Fibroblast of lung (primary cell): ENCODE results near the gene RACK1. TPM values are rescaled to one million over a fixed set of nuclear protein-coding genes. Genes with fewer than 3 reads are reported as not detected.

ENCODE experiments used
- DNase-seq, 2 donors: peaks; one replicate each; pipeline versions ENCODE4 v3.0.0 to v3.0.0-alpha.2; 2010; ENCODE audit warnings: low read depth in 2 of 2
- H2AFZ ChIP-seq: 2 replicates; pipeline ENCODE4 v1.5.1; 2012; ENCODE audit warnings: low read length, control low read depth, inconsistent platforms
- H3K27ac ChIP-seq: 2 replicates; pipeline ENCODE4 v1.5.1; 2011; ENCODE audit warnings: low read length, control low read depth; ENCODE audit not compliant: insufficient read depth
- H3K27me3 ChIP-seq: 2 replicates; pipeline ENCODE4 v1.5.1; 2011; ENCODE audit warnings: mild to moderate bottlenecking, low read length; ENCODE audit not compliant: control insufficient read depth, insufficient read depth
- H3K36me3 ChIP-seq: 2 replicates; pipeline ENCODE4 v1.5.1; 2011; ENCODE audit warnings: low read length; ENCODE audit not compliant: control insufficient read depth, insufficient read depth
- H3K4me1 ChIP-seq: 2 replicates; pipeline ENCODE4 v1.5.1; 2011; ENCODE audit warnings: low read length; ENCODE audit not compliant: control insufficient read depth, insufficient read depth; ENCODE audit errors: extremely low read depth
- H3K4me2 ChIP-seq: 2 replicates; pipeline ENCODE4 v1.5.1; 2011; ENCODE audit warnings: low read length, control low read depth; ENCODE audit not compliant: insufficient read depth; ENCODE audit errors: extremely low read depth
- H3K4me3 ChIP-seq, 4 experiments: fragments of 200-600 bp in 1 of 4; sonication (generic) in 1 of 4; replicated peaks in 1 of 4; 2 replicates each; pipeline ENCODE4 v1.5.1; 2011 to 2016; ENCODE audit warnings: low read length in 4 of 4, low read depth in 3 of 4, mild to moderate bottlenecking in 3 of 4, control low read depth in 2 of 4, inconsistent platforms in 1 of 4, mixed read lengths in 1 of 4; ENCODE audit not compliant: insufficient read depth in 1 of 4; ENCODE audit errors: control extremely low read depth in 1 of 4
- H3K79me2 ChIP-seq: 2 replicates; pipeline ENCODE4 v1.5.1; 2012; ENCODE audit warnings: mild to moderate bottlenecking, low read length, inconsistent platforms; ENCODE audit not compliant: control insufficient read depth, insufficient read depth
- H3K9ac ChIP-seq: 2 replicates; pipeline ENCODE4 v1.5.1; 2011; ENCODE audit warnings: mild to moderate bottlenecking, low read length, control low read depth; ENCODE audit not compliant: insufficient read depth
- H3K9me3 ChIP-seq: 2 replicates; pipeline ENCODE4 v1.5.1; 2012; ENCODE audit warnings: low read depth, low read length; ENCODE audit not compliant: control insufficient read depth, insufficient read depth
- H4K20me1 ChIP-seq: 2 replicates; pipeline ENCODE4 v1.5.1; 2011; ENCODE audit warnings: low read length; ENCODE audit not compliant: control insufficient read depth, insufficient read depth; ENCODE audit errors: extremely low read depth
- EZH2 ChIP-seq: IDR thresholded peaks from 2 replicates; pipeline ENCODE4 v1.5.1; 2012; ENCODE audit warnings: low read length, control low read depth, mild to moderate bottlenecking; ENCODE audit errors: missing control alignments
- polyA plus RNA-seq, 2 donors: library from polyadenylated mRNA; depleted of rRNA in 1 of 2; stranded (reverse) in 1 of 2; unstranded in 1 of 2; fragments of >200 nt; gene quantifications; 2 replicates each; pipeline ENCODE4 v1.2.1, GENCODE V29; 2011 to 2012; ENCODE audit warnings: missing spikeins in 1 of 2
- total RNA-seq: library from RNA; depleted of rRNA; stranded (reverse); fragments of >200 nt; gene quantifications from 2 replicates; pipeline ENCODE4 v1.2.1, GENCODE V29; 2014
- TF ChIP-seq, protein P1 (sequence below), 2 donors: IDR thresholded peaks in 1 of 2; conservative IDR thresholded peaks in 1 of 2; 1 replicate in 1 of 2; 2 replicates in 1 of 2; pipeline ENCODE4 v1.5.1; 2011 to 2012; ENCODE audit warnings: low read length in 2 of 2, control low read depth in 1 of 2, inconsistent platforms in 1 of 2, low read depth in 1 of 2, mild to moderate bottlenecking in 1 of 2

Gene RACK1
- total and polyA plus RNA-seq, 2 donors (not counting 1 experiment from before 2014, with no cell fraction given), result 3,014 to 4,649 TPM

DNA sequence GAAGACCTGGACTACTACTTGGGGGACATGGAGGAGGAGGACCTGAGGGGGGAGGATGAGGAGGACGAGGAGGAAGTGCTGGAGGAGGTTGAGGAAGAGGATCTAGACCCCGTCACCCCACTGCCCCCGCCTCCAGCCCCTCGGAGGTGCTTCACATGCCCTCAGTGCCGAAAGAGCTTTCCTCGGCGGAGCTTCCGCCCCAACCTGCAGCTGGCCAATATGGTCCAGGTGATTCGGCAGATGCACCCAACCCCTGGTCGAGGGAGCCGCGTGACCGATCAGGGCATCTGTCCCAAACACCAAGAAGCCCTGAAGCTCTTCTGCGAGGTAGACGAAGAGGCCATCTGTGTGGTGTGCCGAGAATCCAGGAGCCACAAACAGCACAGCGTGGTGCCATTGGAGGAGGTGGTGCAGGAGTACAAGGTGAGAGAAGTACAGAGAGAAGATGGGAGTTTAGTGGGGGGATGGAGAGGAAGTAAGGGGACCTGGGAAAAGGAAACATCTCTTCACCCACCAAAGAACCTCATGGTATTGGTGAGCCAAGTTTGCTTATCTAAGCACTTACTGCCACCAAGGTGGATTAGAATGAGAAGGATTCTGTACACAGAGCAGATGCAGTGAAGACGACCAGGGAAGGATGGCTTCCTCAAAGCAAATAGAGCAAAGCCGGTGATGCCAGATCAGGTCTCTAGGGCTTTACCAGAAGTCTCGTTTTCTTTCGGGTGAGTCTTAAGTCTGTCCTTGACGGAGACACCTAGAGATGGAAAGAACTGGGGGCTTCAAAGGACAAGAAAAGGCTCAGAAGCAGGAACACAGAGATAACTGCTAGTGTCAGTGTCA is 19.1 kb downstream of the RACK1 start:
- no peaks in the 10 kb centered on the region for H3K27me3 ChIP-seq
- H3K9ac ChIP-seq, result peak overlapping the region; percentile 80
- H3K4me3 ChIP-seq, result peak overlapping the region; percentile 75 to 88 (median 85)
- TF ChIP-seq EZH2, result no peak
- TF ChIP-seq, protein P1, sequence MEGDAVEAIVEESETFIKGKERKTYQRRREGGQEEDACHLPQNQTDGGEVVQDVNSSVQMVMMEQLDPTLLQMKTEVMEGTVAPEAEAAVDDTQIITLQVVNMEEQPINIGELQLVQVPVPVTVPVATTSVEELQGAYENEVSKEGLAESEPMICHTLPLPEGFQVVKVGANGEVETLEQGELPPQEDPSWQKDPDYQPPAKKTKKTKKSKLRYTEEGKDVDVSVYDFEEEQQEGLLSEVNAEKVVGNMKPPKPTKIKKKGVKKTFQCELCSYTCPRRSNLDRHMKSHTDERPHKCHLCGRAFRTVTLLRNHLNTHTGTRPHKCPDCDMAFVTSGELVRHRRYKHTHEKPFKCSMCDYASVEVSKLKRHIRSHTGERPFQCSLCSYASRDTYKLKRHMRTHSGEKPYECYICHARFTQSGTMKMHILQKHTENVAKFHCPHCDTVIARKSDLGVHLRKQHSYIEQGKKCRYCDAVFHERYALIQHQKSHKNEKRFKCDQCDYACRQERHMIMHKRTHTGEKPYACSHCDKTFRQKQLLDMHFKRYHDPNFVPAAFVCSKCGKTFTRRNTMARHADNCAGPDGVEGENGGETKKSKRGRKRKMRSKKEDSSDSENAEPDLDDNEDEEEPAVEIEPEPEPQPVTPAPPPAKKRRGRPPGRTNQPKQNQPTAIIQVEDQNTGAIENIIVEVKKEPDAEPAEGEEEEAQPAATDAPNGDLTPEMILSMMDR (conservative IDR thresholded peaks at IDR 0.05 in 1 of 2, IDR thresholded peaks at IDR 0.05 in 1 of 2; ENCODE audit: low read depth in 1 of 2, low read length in 2 of 2), result no peak
- no peaks in the 10 kb centered on the region for H4K20me1 ChIP-seq
- H3K27ac ChIP-seq, result peak overlapping the region; percentile 86
- H3K4me2 ChIP-seq, result peak overlapping the region; percentile 97
- peaks cover 20% of the 10 kb centered on the region for H3K79me2 ChIP-seq
- H3K36me3 ChIP-seq, result peaks cover 2% of the 10 kb centered on the region
- H3K9me3 ChIP-seq, result no peaks in the 10 kb centered on the region
- DNase-seq, result no peak
- H2AFZ ChIP-seq, result peak overlapping the region; percentile 48
- H3K4me1 ChIP-seq, result peaks cover 6% of the 10 kb centered on the region

DNA sequence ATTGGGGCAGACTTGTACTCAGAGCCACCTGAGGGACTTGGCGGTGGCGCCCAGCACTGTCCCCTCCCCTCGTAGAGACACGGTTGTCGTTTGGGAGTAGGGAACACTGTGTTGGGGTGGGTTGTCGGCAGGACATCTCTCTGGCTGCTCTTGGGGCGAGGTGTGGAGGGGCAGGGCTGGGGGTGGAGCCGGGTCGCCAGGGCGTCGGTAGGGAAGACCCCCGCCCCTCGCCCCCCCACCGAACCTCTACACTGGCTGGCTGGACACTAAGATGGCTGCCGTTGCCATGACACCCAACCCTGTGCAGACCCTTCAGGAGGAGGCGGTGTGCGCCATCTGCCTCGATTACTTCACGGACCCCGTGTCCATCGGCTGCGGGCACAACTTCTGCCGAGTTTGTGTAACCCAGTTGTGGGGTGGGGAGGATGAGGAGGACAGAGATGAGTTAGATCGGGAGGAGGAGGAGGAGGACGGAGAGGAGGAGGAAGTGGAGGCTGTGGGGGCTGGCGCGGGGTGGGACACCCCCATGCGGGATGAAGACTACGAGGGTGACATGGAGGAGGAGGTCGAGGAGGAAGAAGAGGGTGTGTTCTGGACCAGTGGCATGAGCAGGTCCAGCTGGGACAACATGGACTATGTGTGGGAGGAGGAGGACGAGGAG is 19.8 kb downstream of the RACK1 start:
- Histone ChIP-seq H3K79me2 (peaks cover 20% of the 10 kb centered on the region), H3K4me1 (peaks cover 6% of the 10 kb centered on the region)

More for the DNA sequence above, 19.8 kb downstream of the RACK1 start:
- Histone ChIP-seq H4K20me1 (no peaks in the 10 kb centered on the region), H3K4me3 (peak overlapping the region; percentile 75 to 88 (median 85)), H3K27me3 (no peaks in the 10 kb centered on the region), H2AFZ (peak overlapping the region; percentile 65), H3K27ac (peak overlapping the region; percentile 86), H3K9me3 (no peaks in the 10 kb centered on the region), H3K36me3 (no peaks in the 10 kb centered on the region), H3K4me2 (peak overlapping the region; percentile 97), H3K9ac (peak overlapping the region; percentile 80)
- peak; percentile 49 to 51 for DNase-seq
- TF ChIP-seq, protein P1 (conservative IDR thresholded peaks at IDR 0.05 in 1 of 2, IDR thresholded peaks at IDR 0.05 in 1 of 2; ENCODE audit: low read depth in 1 of 2, low read length in 2 of 2), result no peak
- TF ChIP-seq EZH2, result no peak
